Measurements from ENCODE around the gene SMARCA5. TPM values are rescaled to one million over a fixed set of nuclear protein-coding genes. Genes with fewer than 3 reads are reported as not detected.

The SMARCA5 gene, protein sequence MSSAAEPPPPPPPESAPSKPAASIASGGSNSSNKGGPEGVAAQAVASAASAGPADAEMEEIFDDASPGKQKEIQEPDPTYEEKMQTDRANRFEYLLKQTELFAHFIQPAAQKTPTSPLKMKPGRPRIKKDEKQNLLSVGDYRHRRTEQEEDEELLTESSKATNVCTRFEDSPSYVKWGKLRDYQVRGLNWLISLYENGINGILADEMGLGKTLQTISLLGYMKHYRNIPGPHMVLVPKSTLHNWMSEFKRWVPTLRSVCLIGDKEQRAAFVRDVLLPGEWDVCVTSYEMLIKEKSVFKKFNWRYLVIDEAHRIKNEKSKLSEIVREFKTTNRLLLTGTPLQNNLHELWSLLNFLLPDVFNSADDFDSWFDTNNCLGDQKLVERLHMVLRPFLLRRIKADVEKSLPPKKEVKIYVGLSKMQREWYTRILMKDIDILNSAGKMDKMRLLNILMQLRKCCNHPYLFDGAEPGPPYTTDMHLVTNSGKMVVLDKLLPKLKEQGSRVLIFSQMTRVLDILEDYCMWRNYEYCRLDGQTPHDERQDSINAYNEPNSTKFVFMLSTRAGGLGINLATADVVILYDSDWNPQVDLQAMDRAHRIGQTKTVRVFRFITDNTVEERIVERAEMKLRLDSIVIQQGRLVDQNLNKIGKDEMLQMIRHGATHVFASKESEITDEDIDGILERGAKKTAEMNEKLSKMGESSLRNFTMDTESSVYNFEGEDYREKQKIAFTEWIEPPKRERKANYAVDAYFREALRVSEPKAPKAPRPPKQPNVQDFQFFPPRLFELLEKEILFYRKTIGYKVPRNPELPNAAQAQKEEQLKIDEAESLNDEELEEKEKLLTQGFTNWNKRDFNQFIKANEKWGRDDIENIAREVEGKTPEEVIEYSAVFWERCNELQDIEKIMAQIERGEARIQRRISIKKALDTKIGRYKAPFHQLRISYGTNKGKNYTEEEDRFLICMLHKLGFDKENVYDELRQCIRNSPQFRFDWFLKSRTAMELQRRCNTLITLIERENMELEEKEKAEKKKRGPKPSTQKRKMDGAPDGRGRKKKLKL
- 25.9 and 30.3 TPM in 2 replicates for total RNA-seq

DNA sequence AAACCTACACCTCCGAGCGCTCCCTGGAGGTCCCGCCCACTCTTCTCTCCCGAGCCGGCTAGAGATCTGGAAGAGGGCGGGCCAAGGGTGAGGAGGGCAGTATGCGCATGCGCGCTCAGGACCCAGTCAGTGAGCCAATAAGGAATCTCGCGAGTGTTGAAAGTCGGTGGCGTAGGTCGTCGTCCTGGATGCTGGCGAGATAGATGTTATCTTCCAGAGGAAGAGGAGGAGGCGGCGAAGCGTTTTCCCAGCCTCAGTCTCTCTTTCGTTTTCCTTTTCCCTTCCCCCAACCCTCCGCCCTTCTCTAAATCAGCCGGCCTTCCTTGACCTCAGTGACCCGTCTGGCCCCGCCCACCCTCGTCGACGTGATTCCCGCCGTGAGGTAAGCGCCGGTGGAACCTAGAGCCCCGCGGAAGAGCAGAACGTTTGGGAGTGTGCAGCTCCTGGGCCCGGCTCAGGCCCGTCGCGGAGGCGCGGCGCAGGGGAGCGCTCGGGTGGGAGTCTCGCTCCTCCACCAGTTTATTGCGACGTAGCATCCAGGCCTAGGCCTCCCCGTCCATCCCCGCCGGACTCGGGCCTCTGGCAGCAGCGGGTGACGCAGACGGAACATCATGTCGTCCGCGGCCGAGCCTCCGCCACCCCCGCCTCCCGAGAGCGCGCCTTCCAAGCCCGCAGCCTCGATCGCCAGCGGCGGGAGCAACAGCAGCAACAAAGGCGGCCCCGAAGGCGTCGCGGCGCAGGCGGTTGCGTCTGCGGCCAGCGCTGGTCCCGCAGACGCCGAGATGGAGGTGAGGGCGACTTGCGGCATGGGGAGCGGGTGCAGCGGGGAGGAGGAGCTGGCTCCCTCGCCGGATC lies at the start of gene SMARCA5:
SMARCA5 (plus strand) TSS at position 389 of the 855 bp plus-strand sequence; CDS start at position 612, 223 bp downstream.

Other genes with a start within 250 kb of the SMARCA5 start
- gene GAB1, start 176.8 kb upstream of the SMARCA5 start, total RNA-seq: 4.9 and 8.0 TPM in 2 replicates
- gene FREM3, start 187.0 kb downstream of the SMARCA5 start, total RNA-seq: not detected in 2 replicates

Measured in myometrial cell (primary cell).